ENCODE results near the gene CEBPA.

Gene CEBPA

DNA sequence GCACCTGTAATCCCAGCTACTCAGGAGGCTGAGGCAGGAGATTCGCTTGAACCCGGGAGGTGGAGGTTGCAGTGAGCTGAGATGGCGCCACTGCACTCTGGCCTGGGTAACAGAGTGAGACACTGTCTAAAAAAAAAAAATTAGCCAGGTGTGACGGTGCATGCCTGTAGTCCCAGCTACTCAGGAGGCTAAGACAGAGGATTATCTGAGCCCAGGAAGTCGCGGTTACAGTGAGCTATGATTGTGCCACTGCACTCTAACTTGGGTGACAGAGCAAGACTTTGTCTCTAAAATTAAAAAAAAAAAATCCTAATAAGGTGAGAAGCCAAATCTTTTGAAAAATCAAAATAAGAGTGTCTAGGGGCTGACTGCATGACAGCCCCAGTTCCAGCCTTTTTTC, 9.7 kb upstream of the CEBPA start:
- Histone ChIP-seq H2BK15ac (ENCODE audit: low read depth, poor library complexity, severe bottlenecking) (no peak overlapping the region), H4K91ac (ENCODE audit: low read length) (no peak overlapping the region), H2AFZ (ENCODE audit: low read depth, low read length) (no peak overlapping the region), H3K18ac (ENCODE audit: low read depth in 1 of 2, low read length in 2 of 2) (no peak overlapping the region), H3K9ac (ENCODE audit: low read length) (no peak overlapping the region), H3K4me3 (ENCODE audit: insufficient read depth in 1 of 2, low read depth in 1 of 2, low read length in 2 of 2) (no peak overlapping the region), H3K4me1 (ENCODE audit: control insufficient read depth, insufficient read depth, low read depth, low read length) (peaks cover 2% of the 10 kb centered on the region), H3K9me3 (ENCODE audit: control insufficient read depth, low read length) (no peaks in the 10 kb centered on the region), H2BK120ac (ENCODE audit: low read depth, low read length) (no peak overlapping the region), H3K79me1 (replicated peaks; ENCODE audit: low read length, poor library complexity, severe bottlenecking) (no peaks in the 10 kb centered on the region), H3K4ac (ENCODE audit: low read depth in 1 of 2, low read length in 2 of 2) (no peak overlapping the region), H3K14ac (ENCODE audit: low read length in 2 of 2) (no peak overlapping the region), H3K23ac (ENCODE audit: low read length in 2 of 2) (no peak overlapping the region), H3K36me3 (ENCODE audit: control insufficient read depth in 1 of 2, insufficient read depth in 2 of 2, low read depth in 1 of 2, low read length in 2 of 2) (no peaks in the 10 kb centered on the region), H3K27me3 (ENCODE audit: control insufficient read depth in 1 of 2, insufficient read depth in 1 of 2, low read length in 2 of 2) (peaks cover 25 to 30% of the 10 kb centered on the region in 2 experiments), H2BK12ac (ENCODE audit: low read length in 2 of 2) (no peak overlapping the region), H3K4me2 (ENCODE audit: low read length, poor library complexity, severe bottlenecking) (no peak overlapping the region), H3K27ac (ENCODE audit: low read length, poor library complexity, severe bottlenecking) (no peak overlapping the region), H4K8ac (ENCODE audit: low read length) (no peak overlapping the region), H2AK5ac (ENCODE audit: low read length, severe bottlenecking) (no peak overlapping the region), H2BK5ac (ENCODE audit: low read depth, low read length, poor library complexity, severe bottlenecking) (no peak overlapping the region)
- WGBS: 95% methylated on average over 6 of the region's 6 CpGs
- DNase-seq: no peak

GRCh38 chr19:33311326-33311682, 9.0 kb upstream of the CEBPA start:
- no peak overlapping the region for H3K14ac ChIP-seq (ENCODE audit: low read length in 2 of 2)
- WGBS: 78% methylated on average over 4 of the region's 4 CpGs
- no peak overlapping the region for H2BK120ac ChIP-seq (ENCODE audit: low read depth, low read length)
- no peak overlapping the region for H2AK5ac ChIP-seq (ENCODE audit: low read length, severe bottlenecking)
- peaks cover 17 to 24% of the 10 kb centered on the region in 2 experiments for H3K27me3 ChIP-seq (ENCODE audit: control insufficient read depth in 1 of 2, insufficient read depth in 1 of 2, low read length in 2 of 2)
- no peak overlapping the region for H2BK5ac ChIP-seq (ENCODE audit: low read depth, low read length, poor library complexity, severe bottlenecking)
- no peak overlapping the region for H2BK12ac ChIP-seq (ENCODE audit: low read length in 2 of 2)
- no peak for DNase-seq
- H3K4me2 ChIP-seq (ENCODE audit: low read length, poor library complexity, severe bottlenecking): no peak overlapping the region
- H4K8ac ChIP-seq (ENCODE audit: low read length): no peak overlapping the region
- H3K4me3 ChIP-seq (ENCODE audit: insufficient read depth in 1 of 2, low read depth in 1 of 2, low read length in 2 of 2): no peak overlapping the region
- no peaks in the 10 kb centered on the region for H3K9me3 ChIP-seq (ENCODE audit: control insufficient read depth, low read length)
- no peak overlapping the region for H3K4ac ChIP-seq (ENCODE audit: low read depth in 1 of 2, low read length in 2 of 2)
- no peaks in the 10 kb centered on the region for H3K36me3 ChIP-seq (ENCODE audit: control insufficient read depth in 1 of 2, insufficient read depth in 2 of 2, low read depth in 1 of 2, low read length in 2 of 2)
- H3K79me1 ChIP-seq (replicated peaks; ENCODE audit: low read length, poor library complexity, severe bottlenecking): no peaks in the 10 kb centered on the region
- H3K4me1 ChIP-seq (ENCODE audit: control insufficient read depth, insufficient read depth, low read depth, low read length): peaks cover 2% of the 10 kb centered on the region
- no peak overlapping the region for H3K23ac ChIP-seq (ENCODE audit: low read length in 2 of 2)
- H2AFZ ChIP-seq (ENCODE audit: low read depth, low read length): no peak overlapping the region
- no peak overlapping the region for H4K91ac ChIP-seq (ENCODE audit: low read length)
- H3K18ac ChIP-seq (ENCODE audit: low read depth in 1 of 2, low read length in 2 of 2): no peak overlapping the region
- H3K27ac ChIP-seq (ENCODE audit: low read length, poor library complexity, severe bottlenecking): no peak overlapping the region
- H2BK15ac ChIP-seq (ENCODE audit: low read depth, poor library complexity, severe bottlenecking): no peak overlapping the region
- no peak overlapping the region for H3K9ac ChIP-seq (ENCODE audit: low read length)

GRCh38 chr19:33310606-33311325, 8.4 kb upstream of the CEBPA start:
- H3K27me3 ChIP-seq (ENCODE audit: control insufficient read depth in 1 of 2, insufficient read depth in 1 of 2, low read length in 2 of 2): peaks cover 15 to 21% of the 10 kb centered on the region in 2 experiments

GRCh38 chr19:33309826-33310225, 7.5 kb upstream of the CEBPA start:
- H4K8ac ChIP-seq (ENCODE audit: low read length): no peak overlapping the region
- no peak overlapping the region for H3K14ac ChIP-seq (ENCODE audit: low read length in 2 of 2)
- no peaks in the 10 kb centered on the region for H3K79me1 ChIP-seq (replicated peaks; ENCODE audit: low read length, poor library complexity, severe bottlenecking)
- no peak overlapping the region for H3K9ac ChIP-seq (ENCODE audit: low read length)
- no peak overlapping the region for H3K4me3 ChIP-seq (ENCODE audit: insufficient read depth in 1 of 2, low read depth in 1 of 2, low read length in 2 of 2)
- no peak overlapping the region for H3K27ac ChIP-seq (ENCODE audit: low read length, poor library complexity, severe bottlenecking)
- H3K4ac ChIP-seq (ENCODE audit: low read depth in 1 of 2, low read length in 2 of 2): no peak overlapping the region
- peaks cover 2% of the 10 kb centered on the region for H3K4me1 ChIP-seq (ENCODE audit: control insufficient read depth, insufficient read depth, low read depth, low read length)
- no peak overlapping the region for H3K18ac ChIP-seq (ENCODE audit: low read depth in 1 of 2, low read length in 2 of 2)
- H3K23ac ChIP-seq (ENCODE audit: low read length in 2 of 2): no peak overlapping the region
- no peaks in the 10 kb centered on the region for H3K9me3 ChIP-seq (ENCODE audit: control insufficient read depth, low read length)
- no peak overlapping the region for H3K4me2 ChIP-seq (ENCODE audit: low read length, poor library complexity, severe bottlenecking)
- 77% methylated on average over 10 of the region's 10 CpGs for WGBS
- H2AK5ac ChIP-seq (ENCODE audit: low read length, severe bottlenecking): no peak overlapping the region
- H3K36me3 ChIP-seq (ENCODE audit: control insufficient read depth in 1 of 2, insufficient read depth in 2 of 2, low read depth in 1 of 2, low read length in 2 of 2): no peaks in the 10 kb centered on the region
- DNase-seq: no peak
- no peak overlapping the region for H2BK120ac ChIP-seq (ENCODE audit: low read depth, low read length)
- H2BK12ac ChIP-seq (ENCODE audit: low read length in 2 of 2): no peak overlapping the region
- H3K27me3 ChIP-seq (ENCODE audit: control insufficient read depth in 1 of 2, insufficient read depth in 1 of 2, low read length in 2 of 2): peaks cover 21 to 24% of the 10 kb centered on the region in 2 experiments
- H2BK15ac ChIP-seq (ENCODE audit: low read depth, poor library complexity, severe bottlenecking): no peak overlapping the region
- H4K91ac ChIP-seq (ENCODE audit: low read length): no peak overlapping the region
- no peak overlapping the region for H2AFZ ChIP-seq (ENCODE audit: low read depth, low read length)
- H2BK5ac ChIP-seq (ENCODE audit: low read depth, low read length, poor library complexity, severe bottlenecking): no peak overlapping the region

More at GRCh38 chr19:33310606-33311325, 8.4 kb upstream of the CEBPA start:
- Histone ChIP-seq H2BK15ac (ENCODE audit: low read depth, poor library complexity, severe bottlenecking) (no peak overlapping the region), H3K9ac (ENCODE audit: low read length) (no peak overlapping the region), H2BK12ac (ENCODE audit: low read length in 2 of 2) (no peak overlapping the region), H3K14ac (ENCODE audit: low read length in 2 of 2) (no peak overlapping the region), H3K36me3 (ENCODE audit: control insufficient read depth in 1 of 2, insufficient read depth in 2 of 2, low read depth in 1 of 2, low read length in 2 of 2) (no peaks in the 10 kb centered on the region), H3K27ac (ENCODE audit: low read length, poor library complexity, severe bottlenecking) (no peak overlapping the region), H2BK120ac (ENCODE audit: low read depth, low read length) (no peak overlapping the region), H3K4me1 (ENCODE audit: control insufficient read depth, insufficient read depth, low read depth, low read length) (peaks cover 2% of the 10 kb centered on the region), H2AK5ac (ENCODE audit: low read length, severe bottlenecking) (no peak overlapping the region), H3K9me3 (ENCODE audit: control insufficient read depth, low read length) (no peaks in the 10 kb centered on the region), H3K4ac (ENCODE audit: low read depth in 1 of 2, low read length in 2 of 2) (no peak overlapping the region), H2AFZ (ENCODE audit: low read depth, low read length) (no peak overlapping the region), H2BK5ac (ENCODE audit: low read depth, low read length, poor library complexity, severe bottlenecking) (no peak overlapping the region), H4K91ac (ENCODE audit: low read length) (no peak overlapping the region), H3K4me3 (ENCODE audit: insufficient read depth in 1 of 2, low read depth in 1 of 2, low read length in 2 of 2) (no peak overlapping the region), H3K23ac (ENCODE audit: low read length in 2 of 2) (no peak overlapping the region), H4K8ac (ENCODE audit: low read length) (no peak overlapping the region), H3K4me2 (ENCODE audit: low read length, poor library complexity, severe bottlenecking) (no peak overlapping the region), H3K79me1 (replicated peaks; ENCODE audit: low read length, poor library complexity, severe bottlenecking) (no peaks in the 10 kb centered on the region), H3K18ac (ENCODE audit: low read depth in 1 of 2, low read length in 2 of 2) (no peak overlapping the region)
- WGBS: 78% methylated on average over 18 of the region's 18 CpGs
- DNase-seq: no peak
